SIG-M5 treated with dmso at 0.1 percent for 504 hours (cell line): ENCODE data around the gene AFF1.

Experiments used
- DNase-seq: peaks from one replicate; lab custom pipeline; 2025; ENCODE audit not compliant: unreplicated experiment; lab: John Stamatoyannopoulos, UW

Gene AFF1

GRCh38 chr4:86934771-86935565, at the start of gene AFF1:
AFF1 (plus strand) TSS chr4:86935011; CDS start chr4:86948534, 13,523 bp downstream.
- DNase-seq = peak; percentile 84

GRCh38 chr4:86890790-86891189, 44.0 kb upstream of the AFF1 start:
- DNase-seq = no peak

- DNase-seq = peak; percentile 61
These were observed 42.8 kb upstream of the AFF1 start, which contains the start of gene C4orf36 for GRCh38 chr4:86891762-86892635. C4orf36 (minus strand) TSS chr4:86892422; CDS start chr4:86891520, 902 bp downstream.

- DNase-seq = no peak
These were observed 42.2 kb upstream of the AFF1 start for GRCh38 chr4:86892636-86892960.

GRCh38 chr4:86893136-86893535, 41.7 kb upstream of the AFF1 start:
- DNase-seq = no peak

GRCh38 chr4:86894455-86894854, 40.4 kb upstream of the AFF1 start:
- no peak for DNase-seq

- DNase-seq = peak; percentile 77
These were observed 38.9 kb upstream of the AFF1 start for GRCh38 chr4:86895692-86896488.

- DNase-seq = no peak
These were observed 38.2 kb upstream of the AFF1 start for GRCh38 chr4:86896596-86896995.

- DNase-seq = no peak
These were observed 36.2 kb upstream of the AFF1 start for GRCh38 chr4:86898562-86898961.

GRCh38 chr4:86901864-86902263, 32.9 kb upstream of the AFF1 start:
- DNase-seq = no peak

- DNase-seq = peak; percentile 94
These were observed 26.6 kb upstream of the AFF1 start for GRCh38 chr4:86908251-86908657.

- DNase-seq = peak; percentile 66
These were observed 25.1 kb upstream of the AFF1 start for GRCh38 chr4:86909546-86910295.

GRCh38 chr4:86910369-86910768, 24.4 kb upstream of the AFF1 start:
- DNase-seq = no peak

- no peak for DNase-seq
These were observed 23.8 kb upstream of the AFF1 start for GRCh38 chr4:86910820-86911684.

GRCh38 chr4:86916392-86916791, 18.4 kb upstream of the AFF1 start:
- DNase-seq = no peak

GRCh38 chr4:86917212-86918039, 17.4 kb upstream of the AFF1 start:
- DNase-seq = no peak

GRCh38 chr4:86918539-86919072, 16.2 kb upstream of the AFF1 start:
- DNase-seq = no peak

- DNase-seq = no peak
These were observed 15.1 kb upstream of the AFF1 start for GRCh38 chr4:86919561-86920223.
